Measurements from ENCODE around the gene RPTOR.
"Not testable (repeated sequence)": the region's sequence is repeated elsewhere in the genome, so short reads cannot be mapped to it uniquely, and the experiment has no call there.

Gene RPTOR, protein sequence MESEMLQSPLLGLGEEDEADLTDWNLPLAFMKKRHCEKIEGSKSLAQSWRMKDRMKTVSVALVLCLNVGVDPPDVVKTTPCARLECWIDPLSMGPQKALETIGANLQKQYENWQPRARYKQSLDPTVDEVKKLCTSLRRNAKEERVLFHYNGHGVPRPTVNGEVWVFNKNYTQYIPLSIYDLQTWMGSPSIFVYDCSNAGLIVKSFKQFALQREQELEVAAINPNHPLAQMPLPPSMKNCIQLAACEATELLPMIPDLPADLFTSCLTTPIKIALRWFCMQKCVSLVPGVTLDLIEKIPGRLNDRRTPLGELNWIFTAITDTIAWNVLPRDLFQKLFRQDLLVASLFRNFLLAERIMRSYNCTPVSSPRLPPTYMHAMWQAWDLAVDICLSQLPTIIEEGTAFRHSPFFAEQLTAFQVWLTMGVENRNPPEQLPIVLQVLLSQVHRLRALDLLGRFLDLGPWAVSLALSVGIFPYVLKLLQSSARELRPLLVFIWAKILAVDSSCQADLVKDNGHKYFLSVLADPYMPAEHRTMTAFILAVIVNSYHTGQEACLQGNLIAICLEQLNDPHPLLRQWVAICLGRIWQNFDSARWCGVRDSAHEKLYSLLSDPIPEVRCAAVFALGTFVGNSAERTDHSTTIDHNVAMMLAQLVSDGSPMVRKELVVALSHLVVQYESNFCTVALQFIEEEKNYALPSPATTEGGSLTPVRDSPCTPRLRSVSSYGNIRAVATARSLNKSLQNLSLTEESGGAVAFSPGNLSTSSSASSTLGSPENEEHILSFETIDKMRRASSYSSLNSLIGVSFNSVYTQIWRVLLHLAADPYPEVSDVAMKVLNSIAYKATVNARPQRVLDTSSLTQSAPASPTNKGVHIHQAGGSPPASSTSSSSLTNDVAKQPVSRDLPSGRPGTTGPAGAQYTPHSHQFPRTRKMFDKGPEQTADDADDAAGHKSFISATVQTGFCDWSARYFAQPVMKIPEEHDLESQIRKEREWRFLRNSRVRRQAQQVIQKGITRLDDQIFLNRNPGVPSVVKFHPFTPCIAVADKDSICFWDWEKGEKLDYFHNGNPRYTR (N-terminal part only)

GRCh38 chr17:80544655-80545498 lies at the start of gene RPTOR:
RPTOR (plus strand) TSS chr17:80544838; CDS start chr17:80545630, 792 bp downstream.
- DNase-seq, result peak; percentile 93

DNA sequence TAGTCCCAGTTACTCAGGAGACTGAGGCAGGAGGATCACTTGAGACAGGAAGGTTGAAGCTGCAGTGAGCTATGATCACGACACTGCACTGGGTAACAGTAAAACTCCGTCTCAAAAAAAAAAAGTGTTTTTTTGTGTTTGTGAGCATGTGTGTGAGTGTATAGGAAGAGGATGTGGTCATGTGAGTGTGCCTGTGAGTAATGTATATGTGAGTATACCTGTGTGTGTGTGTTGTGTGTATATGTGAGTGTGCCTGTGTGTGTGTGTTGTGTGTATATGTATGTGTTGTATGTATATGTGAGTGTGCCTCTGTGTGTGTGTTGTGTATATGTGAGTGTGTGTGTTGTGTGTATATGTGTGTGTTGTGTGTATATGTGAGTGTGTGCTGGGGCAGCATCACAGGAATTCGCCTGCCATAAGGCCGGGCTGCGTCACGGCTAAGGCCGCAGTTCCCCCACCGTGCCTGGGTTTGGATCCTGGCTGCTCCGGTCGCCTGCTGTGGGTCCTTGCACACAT lies 46.9 kb upstream of the RPTOR start:
- DNase-seq, result no peak

DNA sequence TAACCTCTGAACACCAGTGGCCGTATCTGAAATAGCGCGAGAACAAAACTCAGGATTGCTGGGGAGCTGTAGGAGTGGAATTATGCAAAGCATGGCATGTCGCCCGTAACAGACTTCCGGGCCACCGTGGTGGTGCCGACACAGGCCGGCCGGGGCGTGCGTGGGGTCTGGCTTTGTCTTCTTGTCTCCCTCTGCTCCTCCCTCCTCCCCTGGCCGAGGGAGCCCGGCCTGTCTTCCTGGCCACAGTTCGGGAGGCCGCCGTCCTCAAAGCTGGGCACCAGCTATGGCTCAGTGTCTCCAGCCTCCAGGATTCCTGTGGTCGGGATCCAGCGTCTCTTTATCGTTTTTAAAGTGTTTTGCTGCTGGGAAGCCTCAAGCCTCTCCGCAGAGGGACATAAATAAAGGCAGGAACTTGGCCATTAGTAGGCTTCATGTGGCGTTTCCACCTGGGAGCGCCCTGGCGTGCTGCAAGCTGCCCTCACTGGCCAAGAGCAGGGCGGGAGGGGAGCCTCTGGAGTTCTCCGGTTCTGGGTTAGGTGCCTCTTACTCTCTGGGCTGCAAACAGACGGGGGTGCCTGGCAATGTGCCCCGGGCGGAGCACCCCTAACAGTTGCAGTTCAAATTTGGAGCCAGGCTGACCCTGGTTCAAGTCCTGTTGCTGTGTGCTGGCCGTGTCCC lies 46.3 kb upstream of the RPTOR start:
- DNase-seq, result no peak

- DNase-seq, result no peak
These were observed 45.7 kb upstream of the RPTOR start for GRCh38 chr17:80498920-80499410.

- DNase-seq, result no peak
These were observed 45.1 kb upstream of the RPTOR start for GRCh38 chr17:80499560-80499959.

- no peak for DNase-seq
These were observed 44.5 kb upstream of the RPTOR start for GRCh38 chr17:80499961-80500665.

GRCh38 chr17:80501741-80502577 lies 42.7 kb upstream of the RPTOR start:
- no peak for DNase-seq

- DNase-seq, result no peak
These were observed 42.1 kb upstream of the RPTOR start for GRCh38 chr17:80502578-80502877.

DNA sequence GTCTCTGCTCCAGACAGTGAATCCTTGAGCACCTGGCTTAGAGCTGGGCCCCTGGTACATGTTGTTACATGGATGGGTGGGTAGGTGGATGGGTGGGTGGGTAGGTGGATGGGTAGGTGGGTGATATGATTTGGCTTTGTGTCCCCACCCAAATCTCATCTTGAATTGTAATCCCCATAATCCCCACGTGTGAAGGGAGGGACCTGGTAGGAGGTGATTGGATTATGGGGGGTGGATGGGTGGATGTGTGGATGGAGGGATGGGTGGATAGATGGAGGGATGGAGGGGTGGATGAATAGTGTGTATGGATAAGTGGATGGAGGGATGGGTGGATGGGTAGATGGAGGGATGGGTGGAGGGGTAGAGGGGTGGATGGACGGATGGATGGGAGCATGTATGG lies 41.6 kb upstream of the RPTOR start:
- DNase-seq, result no peak

- no peak for DNase-seq
These were observed 40.7 kb upstream of the RPTOR start for GRCh38 chr17:80503921-80504320.

GRCh38 chr17:80504686-80505413 lies 39.8 kb upstream of the RPTOR start:
- DNase-seq, result no peak

DNA sequence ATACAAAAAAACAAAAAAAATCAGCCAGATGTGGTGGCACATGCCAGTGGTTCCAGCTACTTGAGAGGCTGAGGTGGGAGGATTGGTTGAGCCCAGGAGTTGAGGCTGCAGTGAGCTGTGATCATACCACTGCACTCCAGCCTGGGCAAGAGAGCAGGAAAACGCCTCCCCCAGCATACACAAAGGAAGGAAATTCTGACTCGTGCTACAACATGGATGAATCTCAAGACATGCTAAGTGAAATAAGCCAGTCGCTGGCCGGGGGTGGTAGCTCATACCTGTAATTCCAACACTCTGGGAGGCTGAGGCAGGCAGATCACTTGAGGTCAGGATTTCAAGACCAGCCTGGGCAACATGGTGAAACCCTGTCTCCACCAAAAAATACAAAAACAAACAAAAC lies 37.5 kb upstream of the RPTOR start:
- DNase-seq, result not testable (repeated sequence)

DNA sequence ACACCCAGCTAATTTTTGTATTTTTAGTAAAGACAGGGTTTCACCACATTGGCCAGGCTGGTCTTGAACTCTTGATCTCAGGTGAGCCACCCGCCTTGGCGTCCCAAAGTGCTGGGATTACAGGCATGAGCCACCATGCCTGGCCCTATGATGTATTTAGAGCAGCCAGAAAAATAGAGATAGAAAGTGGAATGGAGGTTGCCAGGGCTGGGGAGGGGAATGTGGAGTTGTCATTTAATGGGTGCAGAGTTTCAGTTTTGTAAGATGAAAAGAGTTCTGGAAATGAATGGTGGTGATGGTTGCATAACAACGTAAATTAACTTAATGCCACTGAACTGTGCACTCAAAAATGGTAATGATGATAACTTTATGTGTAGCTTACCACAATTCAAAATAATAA lies 36.7 kb upstream of the RPTOR start:
- no peak for DNase-seq

DNA sequence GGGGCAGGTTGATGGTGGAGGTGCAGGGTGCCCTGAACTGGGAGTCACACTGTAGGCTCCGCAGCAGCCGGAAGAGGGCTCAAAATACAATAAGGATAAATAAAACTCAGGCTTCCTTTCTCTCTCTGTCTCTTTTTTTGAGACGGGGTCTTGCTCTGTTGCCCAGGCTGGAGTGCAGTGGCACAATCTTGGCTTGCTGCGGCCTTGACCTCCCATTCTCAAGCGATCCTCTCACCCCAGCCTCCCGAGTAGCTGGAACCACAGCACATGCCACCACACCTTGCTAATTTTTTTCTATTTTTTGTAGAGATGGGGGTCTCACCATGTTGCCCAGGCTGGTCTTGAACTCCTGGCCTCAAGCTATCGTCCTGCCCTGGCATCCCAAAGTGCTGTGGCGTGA lies 35.3 kb upstream of the RPTOR start:
- DNase-seq, result no peak

DNA sequence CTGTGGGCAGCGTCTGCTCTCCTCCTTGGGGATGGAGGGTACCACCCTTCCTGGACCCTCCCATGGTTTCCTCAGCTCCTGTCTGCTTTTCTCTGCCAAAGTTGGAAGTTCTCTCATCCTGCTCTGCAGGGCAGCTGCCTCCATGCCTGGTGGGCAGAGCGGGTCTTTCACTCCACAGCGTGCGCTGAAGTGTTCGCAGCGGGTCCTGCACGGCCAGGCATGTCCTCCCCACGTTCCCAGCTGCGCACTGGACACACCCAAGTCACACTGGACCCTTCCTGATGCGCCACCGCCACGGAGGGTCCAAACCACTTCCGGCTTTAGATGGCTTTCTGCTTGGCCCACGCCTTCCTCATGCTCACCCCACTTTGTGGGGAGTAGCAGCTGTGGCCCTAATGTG lies 34.5 kb upstream of the RPTOR start:
- DNase-seq, result no peak

- DNase-seq, result no peak
These were observed 33.9 kb upstream of the RPTOR start for GRCh38 chr17:80510772-80511171.

GRCh38 chr17:80511222-80512180 lies 33.1 kb upstream of the RPTOR start:
- no peak for DNase-seq

DNA sequence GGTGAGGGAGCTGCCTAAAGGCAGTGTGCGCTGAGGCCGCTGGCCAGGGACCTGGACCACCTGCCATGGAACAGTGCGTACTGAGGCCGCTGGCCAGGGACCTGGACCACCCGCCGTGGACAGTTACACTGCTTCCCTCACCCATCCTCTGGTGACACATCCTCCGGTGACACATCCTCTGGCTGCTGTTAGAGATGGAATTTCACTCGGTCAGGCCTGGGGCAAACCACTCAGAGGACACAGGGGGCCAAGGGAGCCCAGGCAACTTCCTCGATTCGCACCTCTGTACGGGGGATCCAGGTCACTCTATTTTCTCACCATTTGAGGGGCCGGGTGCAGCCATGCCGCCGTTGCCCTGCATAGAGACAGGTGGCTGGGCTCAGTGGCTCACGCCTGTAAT lies 32.4 kb upstream of the RPTOR start:
- DNase-seq, result no peak

Data from NCI-H2227 treated with DMSO at 0.1 percent for 48 hours (cell line).